Myocyte (in vitro differentiated cells): ENCODE results near the gene DHTKD1. TPM values are rescaled to one million over a fixed set of nuclear protein-coding genes. Genes with fewer than 3 reads are reported as not detected.
A peak's percentile ranks its signal among the peaks of the same experiment; 100 is the strongest.
"Not testable (repeated sequence)": the region's sequence is repeated elsewhere in the genome, so short reads cannot be mapped to it uniquely, and the experiment has no call there.

Source experiments
- DNase-seq: peaks from one replicate; pipeline ENCODE4 v3.0.0-alpha.2; 2012; ENCODE audit warnings: low read depth
- total RNA-seq: library from RNA; depleted of rRNA; stranded (reverse); fragments of >200 nt; gene quantifications from 2 replicates; pipeline ENCODE4 v1.2.3, GENCODE V29; 2014

DHTKD1 gene
- total RNA-seq, 1 donor from 2014 or later = 20.5 TPM

GRCh38 chr10:12062754-12063482 lies 5.8 kb upstream of the DHTKD1 start:
- DNase-seq = no peak

- no peak for DNase-seq
These were observed 5.3 kb upstream of the DHTKD1 start for GRCh38 chr10:12063483-12063818.

GRCh38 chr10:12067336-12067735 lies 1.4 kb upstream of the DHTKD1 start:
- DNase-seq = no peak

- DNase-seq = not testable (repeated sequence)
These were observed 2.7 kb downstream of the DHTKD1 start for GRCh38 chr10:12071441-12071840.

GRCh38 chr10:12073526-12073925 lies 4.8 kb downstream of the DHTKD1 start:
- no peak for DNase-seq

- no peak for DNase-seq
These were observed 8.9 kb downstream of the DHTKD1 start for GRCh38 chr10:12077580-12078180.

- DNase-seq = no peak
These were observed 12.7 kb downstream of the DHTKD1 start for GRCh38 chr10:12081470-12081869.

GRCh38 chr10:12081879-12082557 lies 13.3 kb downstream of the DHTKD1 start:
- DNase-seq = no peak

GRCh38 chr10:12088919-12089318 lies 20.2 kb downstream of the DHTKD1 start:
- DNase-seq = no peak

- no peak for DNase-seq
These were observed 22.7 kb downstream of the DHTKD1 start for GRCh38 chr10:12091421-12091820.

GRCh38 chr10:12097361-12097760 lies 28.6 kb downstream of the DHTKD1 start:
- DNase-seq = not testable (repeated sequence)

GRCh38 chr10:12097791-12098190 lies 29.0 kb downstream of the DHTKD1 start:
- no peak for DNase-seq

GRCh38 chr10:12098966-12099365 lies 30.2 kb downstream of the DHTKD1 start:
- no peak for DNase-seq

GRCh38 chr10:12103802-12104201 lies 35.0 kb downstream of the DHTKD1 start:
- DNase-seq = no peak

GRCh38 chr10:12107781-12108180 lies 39.0 kb downstream of the DHTKD1 start:
- no peak for DNase-seq

GRCh38 chr10:12109286-12109685 lies 40.5 kb downstream of the DHTKD1 start:
- no peak for DNase-seq

GRCh38 chr10:12111528-12111927 lies 42.8 kb downstream of the DHTKD1 start:
- no peak for DNase-seq

GRCh38 chr10:12113627-12114026 lies 44.9 kb downstream of the DHTKD1 start:
- no peak for DNase-seq

GRCh38 chr10:12121673-12122072 lies 52.9 kb downstream of the DHTKD1 start:
- DNase-seq = no peak

- DNase-seq = peak; percentile 93
These were observed 60.7 kb downstream of the DHTKD1 start, which contains the start of gene SEC61A2 for GRCh38 chr10:12129222-12130111. TSS of gene SEC61A2 (plus strand) at chr10:12129677. CDS start at chr10:12129788, 111 bp downstream.

GRCh38 chr10:12130237-12130872 lies 61.6 kb downstream of the DHTKD1 start:
- DNase-seq = peak; percentile 79
